CD8-positive, alpha-beta memory T cell (primary cell): ENCODE data around the gene NLGN4Y. TPM values are rescaled to one million over a fixed set of nuclear protein-coding genes. Genes with fewer than 3 reads are reported as not detected.
A peak's percentile ranks its signal among the peaks of the same experiment; 100 is the strongest.

Experiments used
- CTCF ChIA-PET: fragments of 350-600 bp; sonication (Branson Sonifier 250); formaldehyde crosslinking; loops from one replicate; lab custom pipeline; 2021; ENCODE audit warnings: antibody characterized with exemption; lab: Charles Lee
- POLR2A ChIA-PET: fragments of 350-600 bp; sonication (Branson Sonifier 250); formaldehyde crosslinking; loops from one replicate; lab custom pipeline; 2021; ENCODE audit warnings: antibody characterized with exemption; lab: Charles Lee
- DNase-seq, 5 donors: peaks; one replicate each; pipeline versions ENCODE4 v3.0.0 to v3.0.0-alpha.2; 2020 to 2022; ENCODE audit warnings: mixed read lengths in 1 of 5
- H3K27ac ChIP-seq: one replicate; pipeline ENCODE4 v1.7.0; 2013; ENCODE audit warnings: low read depth, mild to moderate bottlenecking, low read length, moderate library complexity
- H3K27me3 ChIP-seq: 2 replicates; pipeline ENCODE4 v1.7.0; 2013; ENCODE audit warnings: low read length, mild to moderate bottlenecking; ENCODE audit not compliant: insufficient read depth, poor library complexity, severe bottlenecking
- H3K36me3 ChIP-seq: 2 replicates; pipeline ENCODE4 v1.7.0; 2013; ENCODE audit warnings: mild to moderate bottlenecking, low read length, moderate library complexity; ENCODE audit not compliant: insufficient read depth
- H3K4me1 ChIP-seq: 2 replicates; pipeline ENCODE4 v1.7.0; 2013; ENCODE audit warnings: mild to moderate bottlenecking, low read length, moderate library complexity; ENCODE audit not compliant: insufficient read depth
- H3K4me3 ChIP-seq: 2 replicates; pipeline ENCODE4 v1.7.0; 2013; ENCODE audit warnings: mild to moderate bottlenecking, low read length
- H3K9me3 ChIP-seq: 2 replicates; pipeline ENCODE4 v1.7.0; 2013; ENCODE audit warnings: mild to moderate bottlenecking, low read length
- H3K27ac Mint-ChIP-seq, 8 donors: one replicate each; pipeline ENCODE4 v1.8.0; 2020 to 2021; ENCODE audit warnings: mixed read lengths in 8 of 8, mild to moderate bottlenecking in 6 of 8, inconsistent platforms in 3 of 8, moderate library complexity in 3 of 8
- H3K27me3 Mint-ChIP-seq, 2 donors: one replicate each; pipeline ENCODE4 v1.8.0; 2020 to 2021; ENCODE audit warnings: mixed read lengths in 2 of 2, mild to moderate bottlenecking in 1 of 2, moderate library complexity in 1 of 2
- H3K36me3 Mint-ChIP-seq, 3 donors: one replicate each; pipeline ENCODE4 v1.8.0; 2020 to 2021; ENCODE audit warnings: mixed read lengths in 3 of 3, inconsistent platforms in 1 of 3, mild to moderate bottlenecking in 1 of 3
- H3K4me1 Mint-ChIP-seq, 3 donors: one replicate each; pipeline ENCODE4 v1.8.0; 2020 to 2021; ENCODE audit warnings: mixed read lengths in 3 of 3, inconsistent platforms in 1 of 3, mild to moderate bottlenecking in 1 of 3
- H3K4me3 Mint-ChIP-seq, 7 donors: one replicate each; pipeline ENCODE4 v1.8.0; 2020 to 2021; ENCODE audit warnings: mixed read lengths in 7 of 7, mild to moderate bottlenecking in 6 of 7, moderate library complexity in 4 of 7, inconsistent platforms in 2 of 7
- H3K9me3 Mint-ChIP-seq, 5 donors: one replicate each; pipeline ENCODE4 v1.8.0; 2020 to 2022; ENCODE audit warnings: mixed read lengths in 5 of 5, mild to moderate bottlenecking in 3 of 5, moderate library complexity in 2 of 5, inconsistent platforms in 1 of 5
- polyA plus RNA-seq: library from polyadenylated mRNA; unstranded; fragments of 300-500 nt; fragmentation: Illumina TruSeq; gene quantifications from one replicate; pipeline ENCODE4 v1.2.3, GENCODE V29; 2021
- total RNA-seq, 2 experiments: library from RNA; stranded (reverse); gene quantifications; one replicate each; pipeline ENCODE4 v1.2.3, GENCODE V29; 2021

Gene NLGN4Y
- total and polyA plus RNA-seq, 3 experiments from 2014 or later: 2.3 to 2.7 TPM; not detected in 1

DNA sequence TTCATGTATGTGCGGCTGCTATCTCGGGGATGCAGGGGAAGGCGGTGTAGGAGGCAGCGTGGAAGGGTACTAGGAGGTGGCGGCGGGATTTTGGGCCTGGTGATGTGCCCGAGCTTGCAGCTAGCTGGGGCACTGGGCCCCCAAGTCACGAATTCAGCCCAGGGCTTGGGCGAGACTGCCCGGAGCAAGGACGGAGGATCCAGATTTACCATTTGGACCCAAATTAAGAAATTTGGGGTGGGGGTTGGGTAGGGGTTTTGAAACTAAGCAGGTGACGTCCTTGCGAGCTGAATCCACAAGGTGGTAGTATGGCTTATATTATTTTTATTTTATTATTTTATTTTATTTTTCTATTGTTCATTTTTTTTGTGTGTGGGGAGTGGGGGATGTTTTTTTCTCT is 986 bp downstream of the NLGN4Y start:
- Histone ChIP-seq H3K4me1 (no peaks in the 10 kb centered on the region), H3K27ac (no peak overlapping the region), H3K36me3 (no peaks in the 10 kb centered on the region), H3K27me3 (no peaks in the 10 kb centered on the region), H3K4me3 (no peak overlapping the region), H3K9me3 (no peaks in the 10 kb centered on the region)
- peak in 1 of 5 donors; percentile 30 for DNase-seq
- POLR2A ChIA-PET: no interaction called here
- peaks cover 0 to 16% of the 10 kb centered on the region in 2 donors for H3K27me3 Mint-ChIP-seq
- no peaks in the 10 kb centered on the region for H3K9me3 Mint-ChIP-seq
- peaks cover 0 to 28% (median 0%) of the 10 kb centered on the region in 3 donors for H3K4me1 Mint-ChIP-seq
- CTCF ChIA-PET: no interaction called here
- H3K27ac Mint-ChIP-seq: peak overlapping the region in 1 of 8 donors; percentile 74
- no peaks in the 10 kb centered on the region for H3K36me3 Mint-ChIP-seq
- H3K4me3 Mint-ChIP-seq: peak overlapping the region in 2 of 7 donors; percentile 85 to 88

DNA sequence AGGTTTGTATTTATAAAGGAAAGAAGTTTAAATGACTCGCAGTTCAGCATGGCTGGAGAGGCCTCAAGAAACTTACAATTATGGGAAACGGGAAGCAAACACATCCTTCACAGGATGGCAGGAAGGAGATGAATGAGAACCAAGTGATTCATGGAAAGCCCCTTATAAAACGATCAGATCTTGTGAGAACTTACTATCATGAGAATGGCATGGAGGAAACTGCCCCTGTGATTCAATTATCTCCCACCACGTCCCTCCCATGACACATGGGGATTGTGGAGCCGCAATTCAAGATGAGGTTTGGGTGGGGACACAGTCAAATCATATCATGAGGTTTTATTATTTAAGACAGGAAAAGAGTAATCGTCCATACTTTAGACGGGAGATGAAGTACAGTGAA is 4.0 kb downstream of the NLGN4Y start:
- CTCF ChIA-PET: no interaction called here
- H3K9me3 Mint-ChIP-seq: no peaks in the 10 kb centered on the region
- no peak overlapping the region for H3K27ac ChIP-seq
- DNase-seq: no peak
- POLR2A ChIA-PET: no interaction called here
- H3K27me3 ChIP-seq: no peaks in the 10 kb centered on the region
- H3K4me3 Mint-ChIP-seq: no peak overlapping the region
- H3K4me1 Mint-ChIP-seq: peaks cover 0 to 18% (median 0%) of the 10 kb centered on the region in 3 donors
- peaks cover 0 to 4% of the 10 kb centered on the region in 2 donors for H3K27me3 Mint-ChIP-seq
- no peaks in the 10 kb centered on the region for H3K4me1 ChIP-seq
- no peaks in the 10 kb centered on the region for H3K36me3 ChIP-seq
- H3K9me3 ChIP-seq: no peaks in the 10 kb centered on the region
- no peak overlapping the region for H3K4me3 ChIP-seq
- H3K36me3 Mint-ChIP-seq: no peaks in the 10 kb centered on the region
- no peak overlapping the region for H3K27ac Mint-ChIP-seq

DNA sequence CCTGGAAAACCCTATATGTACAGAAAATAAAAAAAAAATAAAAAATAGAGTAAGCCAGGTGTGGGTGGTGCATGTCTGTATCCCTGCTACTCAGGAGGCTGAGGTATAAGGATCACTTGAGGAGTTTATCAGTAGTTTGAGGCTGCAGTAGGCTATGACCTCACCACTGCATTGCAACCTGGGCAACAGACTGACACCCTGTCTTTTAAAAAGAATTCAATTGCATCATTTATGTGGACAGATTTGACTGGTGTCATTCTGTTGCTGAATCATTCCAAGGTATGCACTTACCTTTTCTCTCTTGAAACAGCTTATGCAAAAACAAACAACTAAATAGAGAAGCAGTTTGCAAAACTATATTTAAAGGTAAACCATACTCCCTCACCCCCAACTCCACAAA is 12.4 kb downstream of the NLGN4Y start:
- Mint-ChIP-seq H3K27me3 (no peaks in the 10 kb centered on the region), H3K36me3 (no peaks in the 10 kb centered on the region), H3K9me3 (no peaks in the 10 kb centered on the region), H3K4me1 (no peaks in the 10 kb centered on the region), H3K27ac (no peak overlapping the region), H3K4me3 (no peak overlapping the region)
- no peak overlapping the region for H3K27ac ChIP-seq
- DNase-seq: no peak
- H3K36me3 ChIP-seq: no peaks in the 10 kb centered on the region
- H3K9me3 ChIP-seq: no peaks in the 10 kb centered on the region
- H3K27me3 ChIP-seq: no peaks in the 10 kb centered on the region
- H3K4me3 ChIP-seq: no peak overlapping the region
- H3K4me1 ChIP-seq: no peaks in the 10 kb centered on the region
- CTCF ChIA-PET: no interaction called here
- POLR2A ChIA-PET: no interaction called here

DNA sequence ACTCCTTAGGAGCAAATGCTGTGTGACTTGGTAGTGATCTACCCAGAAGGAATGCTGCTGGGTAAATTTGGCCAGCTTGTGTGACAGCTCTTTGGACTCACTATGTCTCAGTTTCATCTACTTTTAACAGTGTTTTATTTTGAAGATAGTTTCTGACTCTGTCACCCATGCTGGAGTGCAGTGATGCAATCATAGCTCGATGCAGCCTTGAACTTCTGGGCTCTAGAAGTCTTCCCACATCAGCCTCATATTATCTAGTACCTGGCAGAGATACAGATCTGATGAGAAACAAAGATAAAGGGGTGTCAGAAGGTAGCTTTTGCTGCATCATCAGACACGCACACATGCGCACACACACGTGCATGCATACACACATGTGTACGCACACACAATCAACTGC is 19.2 kb downstream of the NLGN4Y start:
- ChIA-PET CTCF (no interaction called here), POLR2A (no interaction called here)
- Mint-ChIP-seq H3K4me1 (no peaks in the 10 kb centered on the region), H3K36me3 (no peaks in the 10 kb centered on the region), H3K27me3 (no peaks in the 10 kb centered on the region), H3K27ac (no peak overlapping the region), H3K4me3 (no peak overlapping the region), H3K9me3 (no peaks in the 10 kb centered on the region)
- Histone ChIP-seq H3K4me1 (no peaks in the 10 kb centered on the region), H3K4me3 (no peak overlapping the region), H3K27ac (no peak overlapping the region), H3K27me3 (no peaks in the 10 kb centered on the region), H3K9me3 (no peaks in the 10 kb centered on the region), H3K36me3 (no peaks in the 10 kb centered on the region)
- no peak for DNase-seq

DNA sequence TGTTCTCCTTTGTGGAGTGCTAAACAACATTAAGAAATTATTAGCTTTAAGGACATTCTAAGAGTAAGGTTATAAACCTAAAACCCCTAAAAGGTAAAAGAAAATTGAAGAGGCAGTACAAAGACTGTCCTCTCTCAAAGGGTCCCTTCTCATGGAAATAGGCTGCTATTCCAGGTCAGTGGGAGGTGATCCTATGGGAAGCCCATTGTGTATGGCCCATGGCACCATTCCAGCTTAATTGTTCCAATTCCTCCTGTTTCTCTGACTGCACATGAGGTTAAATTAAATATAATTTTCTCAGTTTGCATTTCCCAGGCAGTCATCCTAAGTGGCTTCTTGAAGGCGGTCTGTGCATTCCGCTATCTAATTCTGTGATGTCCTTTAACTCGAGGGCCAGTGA is 57.0 kb downstream of the NLGN4Y start:
- H3K4me3 ChIP-seq: no peak overlapping the region
- Mint-ChIP-seq H3K4me3 (no peak overlapping the region), H3K4me1 (no peaks in the 10 kb centered on the region), H3K27ac (no peak overlapping the region), H3K9me3 (no peaks in the 10 kb centered on the region), H3K36me3 (no peaks in the 10 kb centered on the region), H3K27me3 (no peaks in the 10 kb centered on the region)
- no peaks in the 10 kb centered on the region for H3K36me3 ChIP-seq
- no peak for DNase-seq
- no peaks in the 10 kb centered on the region for H3K27me3 ChIP-seq
- H3K27ac ChIP-seq: no peak overlapping the region
- no peaks in the 10 kb centered on the region for H3K4me1 ChIP-seq
- ChIA-PET CTCF (no interaction called here), POLR2A (no interaction called here)
- H3K9me3 ChIP-seq: no peaks in the 10 kb centered on the region

DNA sequence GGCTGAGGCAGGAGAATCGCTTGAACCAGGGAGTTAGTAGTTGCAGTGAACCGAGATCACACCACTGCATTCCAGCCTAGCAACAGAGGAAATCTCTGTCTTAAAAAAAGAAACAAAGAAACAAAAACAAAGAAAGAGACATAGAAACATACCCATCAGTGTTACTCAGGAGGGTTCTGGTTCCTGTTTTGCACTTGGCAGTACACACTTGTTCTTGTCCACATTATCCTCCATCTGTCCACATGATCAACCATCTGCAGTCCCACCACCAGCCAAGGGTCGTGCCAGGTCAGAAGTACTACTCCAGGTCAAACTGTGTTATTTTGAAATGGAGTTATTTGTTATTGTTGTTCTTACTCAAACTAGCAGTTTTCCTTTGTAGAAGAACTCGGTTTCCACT is 62.4 kb downstream of the NLGN4Y start:
- Histone ChIP-seq H3K27ac (no peak overlapping the region), H3K27me3 (no peaks in the 10 kb centered on the region), H3K9me3 (no peaks in the 10 kb centered on the region), H3K36me3 (no peaks in the 10 kb centered on the region), H3K4me1 (no peaks in the 10 kb centered on the region), H3K4me3 (no peak overlapping the region)
- no peak overlapping the region for H3K4me3 Mint-ChIP-seq
- no peaks in the 10 kb centered on the region for H3K27me3 Mint-ChIP-seq
- CTCF ChIA-PET: no interaction called here
- no peak overlapping the region for H3K27ac Mint-ChIP-seq
- DNase-seq: no peak
- H3K9me3 Mint-ChIP-seq: no peaks in the 10 kb centered on the region
- H3K4me1 Mint-ChIP-seq: no peaks in the 10 kb centered on the region
- no peaks in the 10 kb centered on the region for H3K36me3 Mint-ChIP-seq
- POLR2A ChIA-PET: no interaction called here

DNA sequence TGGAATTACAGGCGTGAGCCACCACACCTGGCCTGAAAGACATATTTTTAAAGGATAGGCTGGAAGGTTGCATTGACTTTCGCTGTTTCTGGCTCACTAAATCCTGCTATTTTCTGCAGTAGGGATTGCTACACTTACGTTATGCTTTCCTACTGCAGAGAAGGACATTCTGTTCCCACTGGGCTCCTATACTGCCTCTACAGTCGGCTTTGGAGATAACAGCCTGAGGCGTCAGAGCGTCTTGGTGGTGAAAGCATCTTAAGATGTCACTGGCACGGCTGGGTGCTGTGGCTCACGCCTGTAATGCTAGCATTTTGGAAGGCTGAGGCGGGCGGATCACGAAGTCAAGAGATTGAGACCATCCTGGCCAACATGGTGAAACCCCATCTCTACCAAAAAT is 77.0 kb downstream of the NLGN4Y start:
- Mint-ChIP-seq H3K9me3 (no peaks in the 10 kb centered on the region), H3K36me3 (no peaks in the 10 kb centered on the region), H3K27ac (no peak overlapping the region), H3K4me3 (no peak overlapping the region), H3K27me3 (no peaks in the 10 kb centered on the region), H3K4me1 (no peaks in the 10 kb centered on the region)
- no peaks in the 10 kb centered on the region for H3K4me1 ChIP-seq
- no peaks in the 10 kb centered on the region for H3K9me3 ChIP-seq
- H3K27me3 ChIP-seq: no peaks in the 10 kb centered on the region
- no peak overlapping the region for H3K27ac ChIP-seq
- ChIA-PET POLR2A (no interaction called here), CTCF (no interaction called here)
- no peak overlapping the region for H3K4me3 ChIP-seq
- DNase-seq: no peak
- H3K36me3 ChIP-seq: no peaks in the 10 kb centered on the region

DNA sequence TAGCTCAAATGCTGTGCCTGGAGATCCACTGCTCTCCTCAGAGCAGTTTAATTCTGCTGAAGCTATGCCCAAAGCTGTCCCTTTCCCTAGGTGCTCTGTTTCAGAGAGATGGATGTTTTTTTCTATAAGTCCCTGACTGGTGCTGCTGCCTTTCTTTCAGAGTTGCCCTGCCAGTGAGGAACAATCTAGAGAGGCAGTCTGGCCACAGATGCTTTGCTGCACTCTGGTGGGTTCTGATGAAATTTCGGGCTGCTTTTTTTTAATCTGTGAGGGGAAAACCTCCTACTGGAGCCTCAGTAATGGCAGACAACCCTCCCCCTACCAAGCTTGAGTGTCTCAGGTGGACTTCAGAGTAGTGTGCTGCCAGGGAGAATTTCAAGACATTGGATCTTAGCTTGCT is 93.3 kb downstream of the NLGN4Y start:
- H3K9me3 Mint-ChIP-seq: no peaks in the 10 kb centered on the region
- H3K4me1 Mint-ChIP-seq: no peaks in the 10 kb centered on the region
- Histone ChIP-seq H3K4me3 (no peak overlapping the region), H3K27me3 (no peaks in the 10 kb centered on the region), H3K27ac (no peak overlapping the region), H3K9me3 (no peaks in the 10 kb centered on the region), H3K4me1 (no peaks in the 10 kb centered on the region), H3K36me3 (no peaks in the 10 kb centered on the region)
- H3K4me3 Mint-ChIP-seq: no peak overlapping the region
- H3K27me3 Mint-ChIP-seq: no peaks in the 10 kb centered on the region
- DNase-seq: no peak
- H3K36me3 Mint-ChIP-seq: no peaks in the 10 kb centered on the region
- CTCF ChIA-PET: no interaction called here
- POLR2A ChIA-PET: no interaction called here
- no peak overlapping the region for H3K27ac Mint-ChIP-seq

DNA sequence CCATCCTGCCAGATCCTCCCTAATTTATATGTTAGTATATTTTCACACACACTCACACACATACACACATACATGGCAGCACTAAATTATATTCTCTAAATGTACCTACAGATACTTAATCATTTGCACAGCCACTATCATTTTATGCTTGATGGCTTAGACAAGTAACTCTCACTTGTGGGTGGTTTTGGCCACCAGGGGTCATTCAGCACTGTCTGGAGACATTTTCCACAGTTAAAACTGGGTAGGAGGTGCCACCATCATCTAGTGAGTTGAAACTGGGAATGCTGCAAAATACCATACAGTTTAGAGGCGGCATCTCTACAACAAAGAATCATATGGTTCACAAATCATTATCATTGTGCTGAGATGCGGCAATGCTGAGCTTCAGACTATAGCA is 94.2 kb downstream of the NLGN4Y start:
- Mint-ChIP-seq H3K27ac (no peak overlapping the region), H3K36me3 (no peaks in the 10 kb centered on the region), H3K27me3 (no peaks in the 10 kb centered on the region), H3K9me3 (no peaks in the 10 kb centered on the region), H3K4me1 (no peaks in the 10 kb centered on the region), H3K4me3 (no peak overlapping the region)
- CTCF ChIA-PET: no interaction called here
- Histone ChIP-seq H3K36me3 (no peaks in the 10 kb centered on the region), H3K4me1 (no peaks in the 10 kb centered on the region), H3K9me3 (no peaks in the 10 kb centered on the region), H3K27ac (no peak overlapping the region), H3K4me3 (no peak overlapping the region), H3K27me3 (no peaks in the 10 kb centered on the region)
- POLR2A ChIA-PET: no interaction called here
- DNase-seq: no peak
